Glomerular visceral epithelial cell (primary cell): ENCODE measurements around the gene DLGAP1.
"Not testable (repeated sequence)": the region's sequence is repeated elsewhere in the genome, so short reads cannot be mapped to it uniquely, and the experiment has no call there.

Experiments
- DNase-seq: peaks from one replicate; pipeline ENCODE4 v3.0.0-alpha.2; 2016; ENCODE audit errors: extremely low spot score

Gene DLGAP1

DNA sequence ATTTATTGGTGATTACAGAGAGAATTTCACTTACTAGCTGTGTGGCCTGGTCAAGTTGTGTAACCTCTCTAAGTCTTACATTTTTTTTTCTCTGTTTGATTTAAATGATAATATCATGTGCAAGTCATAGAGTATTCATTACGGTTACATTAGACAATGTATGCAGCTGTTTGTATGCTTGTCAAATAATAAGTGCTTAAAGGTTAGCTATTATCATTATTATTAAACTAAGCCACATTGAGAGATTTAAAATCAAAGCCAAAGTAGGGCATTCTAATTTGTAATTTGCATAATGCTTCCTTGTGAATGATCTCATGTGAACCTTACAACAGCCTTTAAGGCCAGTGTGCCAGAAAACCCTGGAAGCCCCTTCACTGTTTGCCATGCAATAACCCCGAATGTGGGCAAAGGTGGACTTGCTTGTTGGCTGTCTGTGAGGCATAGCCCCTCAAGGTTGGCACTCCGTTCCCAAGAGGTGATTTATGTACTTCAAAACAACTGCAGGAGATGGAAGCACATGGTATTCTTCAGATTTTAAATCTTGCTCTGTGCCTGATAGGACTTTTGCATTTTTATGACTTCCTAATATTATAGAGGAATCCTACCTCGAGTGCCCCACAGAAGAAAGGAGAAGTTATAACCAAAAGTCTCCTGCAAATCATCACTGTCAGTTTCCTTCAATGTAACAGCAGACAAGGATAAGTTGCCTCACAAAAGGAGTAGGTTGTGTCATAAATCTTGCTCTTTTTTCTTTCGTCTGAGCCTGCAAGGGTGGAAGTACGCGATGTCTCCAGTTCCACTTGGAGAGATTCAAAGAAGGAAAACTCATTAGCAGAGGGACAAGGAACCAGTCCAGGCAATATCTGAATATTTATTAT, 733.1 kb downstream of the DLGAP1 start:
- no peak for DNase-seq

DNA sequence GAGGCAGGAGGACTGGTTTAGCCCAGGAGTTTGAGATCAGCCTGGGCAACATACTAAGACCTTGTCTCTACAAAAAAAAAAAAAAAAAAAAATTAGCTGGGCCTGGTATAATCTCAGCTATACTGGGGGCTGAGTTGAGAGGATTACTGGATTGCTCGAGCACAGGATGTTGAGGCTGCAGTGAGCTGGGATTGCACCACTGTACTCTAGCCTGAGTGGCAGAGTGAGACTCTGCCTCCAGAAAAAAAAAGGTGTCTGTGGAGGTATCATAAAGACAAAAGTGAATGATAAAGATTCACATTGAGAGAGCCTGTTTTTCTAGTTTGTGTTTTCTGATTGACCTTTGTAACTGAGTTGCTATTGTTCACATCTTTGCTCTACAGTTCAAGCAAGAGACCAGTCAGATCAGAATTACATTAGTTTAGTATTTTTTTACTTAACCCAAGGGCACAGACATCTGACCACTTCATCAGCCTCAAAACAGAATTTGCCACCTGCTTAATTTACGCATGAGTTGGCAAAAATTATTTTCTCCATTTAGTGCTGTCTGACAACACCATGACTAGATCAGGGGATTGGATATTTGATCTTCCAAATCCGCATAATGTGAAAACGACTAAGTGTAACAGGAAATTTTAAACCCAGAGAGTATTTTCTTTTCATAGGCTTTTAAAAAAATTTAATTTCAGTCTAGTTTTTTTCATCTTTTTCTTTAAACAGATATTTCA, 734.1 kb downstream of the DLGAP1 start:
- DNase-seq, result no peak

DNA sequence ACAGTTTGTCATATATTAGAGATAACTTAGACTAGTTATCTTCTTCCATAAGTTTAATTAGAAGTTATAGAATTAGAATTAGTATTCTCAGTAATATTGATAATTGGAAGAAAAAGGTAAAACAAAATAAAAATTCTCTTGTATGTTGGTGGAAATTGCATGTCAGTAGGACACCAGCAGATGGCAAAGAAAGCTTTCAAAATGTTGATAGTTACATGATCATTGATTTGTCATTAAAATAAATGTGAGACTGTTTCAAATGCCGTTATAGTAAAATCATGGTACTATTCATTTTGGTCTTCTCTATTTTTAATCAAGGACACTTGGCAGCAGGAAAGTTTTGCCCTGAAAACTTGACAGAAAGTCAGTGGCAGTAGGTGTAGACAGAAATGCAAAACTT, 734.9 kb downstream of the DLGAP1 start:
- no peak for DNase-seq

GRCh38 chr18:3717376-3718025, 737.6 kb downstream of the DLGAP1 start:
- no peak for DNase-seq

DNA sequence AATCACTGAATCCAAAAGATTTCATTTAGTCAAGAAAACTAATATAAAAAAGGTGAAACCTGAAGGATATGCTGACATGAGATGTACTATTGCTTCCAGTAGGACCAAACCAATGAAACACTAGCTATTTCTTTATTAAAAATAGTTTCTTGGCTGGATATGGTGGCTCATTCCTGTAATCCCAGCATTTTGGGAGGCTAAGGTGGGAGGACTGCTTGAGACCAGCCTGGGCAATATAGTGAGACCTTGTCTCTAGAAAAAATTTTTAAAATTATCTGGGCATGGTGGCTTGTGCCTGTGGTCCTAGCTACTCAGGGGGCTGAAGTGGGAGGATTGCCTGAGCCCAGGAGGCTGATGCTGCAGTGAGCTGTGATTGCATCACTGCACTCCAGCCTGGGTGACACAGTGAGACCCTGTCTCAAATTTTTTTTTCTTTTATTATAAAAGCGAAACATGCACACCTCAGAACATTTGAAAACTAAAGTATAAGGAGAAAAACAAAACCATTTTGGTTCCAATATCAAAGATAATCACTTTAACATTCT, 738.9 kb downstream of the DLGAP1 start:
- DNase-seq, result no peak

DNA sequence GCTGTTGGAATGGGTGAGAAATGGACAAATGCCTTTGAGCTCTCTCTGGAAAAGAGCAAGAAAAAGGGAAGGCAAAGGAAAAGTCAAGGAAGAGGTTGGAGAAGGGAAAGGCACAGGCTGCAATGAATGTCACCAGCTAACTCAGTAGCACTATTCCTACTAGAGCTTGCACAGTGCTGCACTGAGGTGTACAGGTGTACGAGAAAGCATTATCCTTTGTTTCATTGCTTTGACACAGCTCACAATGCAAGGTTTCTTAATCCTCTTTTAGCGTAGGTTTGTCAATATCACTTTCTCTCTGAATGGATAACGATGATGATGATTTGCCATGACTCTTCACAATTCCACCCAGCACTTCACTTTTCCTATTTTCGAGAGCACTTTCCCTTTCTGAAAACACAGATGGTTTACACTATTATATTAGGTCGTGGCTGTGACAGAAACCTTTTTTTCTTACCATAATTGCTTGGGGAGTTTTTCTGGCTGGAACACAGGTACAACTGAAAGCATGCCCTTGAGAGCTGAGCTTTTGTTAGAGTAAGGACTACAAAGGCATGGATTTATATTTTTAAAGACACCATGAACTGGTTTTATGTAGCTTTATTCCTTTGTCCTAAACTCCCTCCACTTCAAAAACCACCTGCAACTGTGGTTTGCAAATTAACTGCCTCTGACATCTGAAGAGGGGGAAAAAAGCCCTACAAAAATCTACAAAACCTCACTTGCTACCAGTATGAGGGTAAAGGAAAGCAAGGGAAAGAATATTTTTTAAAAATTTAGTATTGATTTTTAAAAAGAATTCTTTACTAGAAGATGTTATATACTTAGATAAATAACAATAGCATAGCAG, 739.7 kb downstream of the DLGAP1 start:
- DNase-seq, result no peak

DNA sequence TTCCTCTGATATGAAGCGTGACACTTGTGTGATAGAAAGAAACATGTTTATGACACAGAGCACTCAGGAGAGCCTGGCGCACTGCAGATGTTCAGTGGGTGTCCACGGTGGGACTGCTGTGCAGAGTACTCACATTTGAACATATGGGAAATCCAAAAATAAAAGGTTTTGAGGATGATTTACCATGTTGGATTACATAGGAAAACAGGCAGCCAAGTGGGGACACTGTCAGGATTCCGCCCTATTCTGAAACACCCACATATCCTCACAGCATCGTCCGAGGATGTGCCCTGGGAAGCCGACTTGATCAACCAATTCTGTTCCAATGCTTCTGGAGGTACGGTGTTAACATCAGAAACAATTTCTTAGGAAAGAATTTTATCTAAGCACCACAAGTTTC, 741.4 kb downstream of the DLGAP1 start:
- no peak for DNase-seq

DNA sequence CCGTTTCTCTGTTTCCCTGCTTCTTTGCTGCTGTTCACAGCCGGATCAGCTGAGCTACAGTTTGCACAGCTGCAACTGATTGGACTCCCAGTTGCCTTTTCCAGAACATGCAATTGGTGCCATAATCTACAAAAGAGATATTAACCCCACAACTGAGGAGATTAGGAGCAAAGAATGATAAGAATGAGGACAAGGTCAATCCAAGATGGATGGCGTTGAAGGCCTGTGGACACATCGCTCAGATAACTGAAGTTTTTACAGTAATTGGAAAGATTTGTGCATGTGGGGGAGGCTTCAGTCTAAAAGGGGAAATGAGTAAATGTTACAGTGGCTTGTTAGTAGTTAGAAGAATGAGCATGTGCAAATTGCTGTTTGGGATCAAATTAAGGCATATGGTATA, 741.9 kb downstream of the DLGAP1 start:
- DNase-seq, result no peak

DNA sequence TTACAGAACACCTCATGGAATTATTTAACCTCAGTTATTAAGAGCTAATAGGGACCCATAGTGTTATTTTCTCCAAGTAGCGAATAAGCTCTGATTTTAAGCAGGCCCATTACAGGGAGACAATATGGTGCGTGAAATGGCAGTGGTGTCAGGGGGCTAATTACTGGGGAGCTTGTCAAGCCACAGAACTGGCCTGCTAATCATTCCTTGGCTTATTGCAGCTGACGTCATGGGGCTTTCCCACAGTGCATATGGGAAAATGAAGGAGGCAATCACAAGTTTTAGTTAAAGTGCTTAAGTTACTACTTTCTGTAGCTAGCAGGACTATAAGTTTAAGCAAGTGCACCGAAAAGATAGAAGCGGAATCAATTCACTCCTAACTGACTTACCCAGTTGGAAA, 742.6 kb downstream of the DLGAP1 start:
- no peak for DNase-seq

GRCh38 chr18:3710712-3711301, 744.3 kb downstream of the DLGAP1 start:
- peak; percentile 55 for DNase-seq

GRCh38 chr18:3709205-3709604, 745.9 kb downstream of the DLGAP1 start:
- DNase-seq, result no peak

- DNase-seq, result no peak
Observed at GRCh38 chr18:3706279-3707097, 748.6 kb downstream of the DLGAP1 start.

DNA sequence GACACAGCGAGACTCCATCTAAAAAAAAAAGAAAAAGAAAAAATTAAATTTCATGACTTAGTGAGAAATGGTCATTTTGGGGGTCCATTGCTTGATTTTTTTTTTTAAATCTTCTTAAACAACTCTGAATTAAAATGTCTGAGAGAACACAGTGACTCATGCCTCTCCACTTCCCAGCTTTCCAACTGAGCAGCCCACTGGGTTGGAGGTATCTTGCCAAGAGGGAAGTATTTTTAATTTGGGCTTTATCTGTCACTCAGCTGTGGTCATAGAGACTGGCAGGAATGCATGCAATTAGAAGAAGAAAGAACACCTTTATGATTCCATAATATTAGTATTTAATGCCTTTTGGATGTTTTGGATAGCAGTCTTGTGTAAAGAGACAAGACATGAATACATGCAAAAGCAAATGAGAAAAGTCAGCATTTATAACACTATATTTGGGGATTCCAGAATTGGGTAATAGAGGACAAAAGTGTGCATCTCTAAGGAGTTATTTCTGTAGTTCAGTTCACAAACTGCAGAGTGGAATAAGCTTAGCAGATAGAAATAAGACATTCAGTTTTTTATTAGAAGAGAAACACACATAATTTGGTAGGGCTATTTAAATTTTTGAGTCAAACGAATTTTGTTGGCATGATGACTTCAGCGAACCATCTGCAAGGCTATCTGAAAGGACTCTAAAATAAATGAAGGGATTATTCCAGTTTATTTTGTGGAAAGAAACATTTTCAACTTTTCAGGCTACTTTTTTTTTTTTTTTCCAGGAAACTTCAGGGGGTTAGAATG, 750.4 kb downstream of the DLGAP1 start:
- DNase-seq, result peak; percentile 44

GRCh38 chr18:3703732-3704176, 751.4 kb downstream of the DLGAP1 start:
- DNase-seq, result peak; percentile 69

- not testable (repeated sequence) for DNase-seq
Observed at GRCh38 chr18:3699707-3700567, 755.2 kb downstream of the DLGAP1 start.

DNA sequence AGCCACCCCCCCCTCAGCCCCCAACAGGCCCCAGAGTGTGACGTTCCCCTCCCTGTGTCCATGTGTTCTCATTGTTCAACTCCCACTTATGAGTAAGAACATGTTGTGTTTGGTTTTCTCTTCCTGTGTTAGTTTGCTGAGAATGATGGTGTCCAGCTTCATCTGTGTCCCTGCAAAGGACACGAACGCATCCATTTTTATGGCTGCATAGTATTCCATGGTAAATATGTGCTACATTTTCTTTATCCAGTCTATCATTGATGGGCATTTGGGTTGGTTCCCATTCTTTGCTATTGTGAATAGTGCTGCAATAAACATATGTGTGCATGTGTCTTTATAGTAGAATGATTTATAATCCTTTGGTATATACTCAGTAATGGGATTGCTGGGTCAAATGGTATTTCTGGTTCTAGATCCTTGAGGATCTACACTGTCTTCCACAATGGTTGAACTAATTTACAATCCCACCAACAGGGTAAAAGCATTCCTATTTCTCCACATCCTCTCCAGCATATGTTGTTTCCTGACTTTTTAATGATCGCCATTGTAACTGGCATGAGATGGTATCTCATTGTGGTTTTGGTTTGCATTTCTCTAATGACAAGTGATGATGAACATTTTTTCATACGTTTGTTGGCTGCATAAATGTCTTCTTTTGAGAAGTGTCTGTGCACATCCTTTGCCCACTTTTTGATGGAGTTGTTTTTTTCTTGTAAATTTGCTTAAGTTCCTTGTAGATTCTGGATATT, 760.9 kb downstream of the DLGAP1 start:
- DNase-seq, result not testable (repeated sequence)

- no peak for DNase-seq
Observed at GRCh38 chr18:3693410-3693809, 761.7 kb downstream of the DLGAP1 start.
